Measurements from ENCODE around the gene TMC3. TPM values are rescaled to one million over a fixed set of nuclear protein-coding genes. Genes with fewer than 3 reads are reported as not detected.

The TMC3 gene
- total RNA-seq, 4 donors from 2014 or later: 0.16 to 0.81 (median 0.36) TPM

- no peak for ATAC-seq
- 70 to 75% methylated on average over 4 to 5 of the region's 5 CpGs for WGBS, 2 donors (ENCODE audit: low coverage in 1 of 2)
- Histone ChIP-seq H3K9me3 (no peaks in the 10 kb centered on the region), H3K27ac (no peak overlapping the region), H3K36me3 (peaks cover 0 to 26% of the 10 kb centered on the region in 2 donors), H3K27me3 (no peaks in the 10 kb centered on the region), H3K4me1 (no peaks in the 10 kb centered on the region), H3K4me3 (no peak overlapping the region)
- TF ChIP-seq EP300 (IDR thresholded peaks at IDR 0.05) (no peak), POLR2AphosphoS5 (IDR thresholded peaks at IDR 0.05) (no peak), POLR2A (IDR thresholded peaks at IDR 0.05) (no peak), CTCF (IDR thresholded peaks at IDR 0.05) (no peak)
These were observed 89.6 kb downstream of the TMC3 start for GRCh38 chr15:81284256-81285031.

GRCh38 chr15:81282911-81283310 lies 91.1 kb downstream of the TMC3 start:
- TF ChIP-seq POLR2A (IDR thresholded peaks at IDR 0.05): no peak
- no peak for TF ChIP-seq CTCF (IDR thresholded peaks at IDR 0.05)
- TF ChIP-seq EP300 (IDR thresholded peaks at IDR 0.05): no peak
- TF ChIP-seq POLR2AphosphoS5 (IDR thresholded peaks at IDR 0.05): no peak
- 100% methylated on average over 1 of the region's 5 CpGs; no CpG with 5 or more reads in 1 of the 2 donors for WGBS, 2 donors (ENCODE audit: low coverage in 1 of 2)
- Histone ChIP-seq H3K36me3 (peaks cover 0 to 28% of the 10 kb centered on the region in 2 donors), H3K4me1 (no peaks in the 10 kb centered on the region), H3K27ac (no peak overlapping the region), H3K27me3 (no peaks in the 10 kb centered on the region), H3K4me3 (no peak overlapping the region), H3K9me3 (no peaks in the 10 kb centered on the region)
- ATAC-seq: no peak

GRCh38 chr15:81282606-81282895 lies 91.5 kb downstream of the TMC3 start:
- Histone ChIP-seq H3K9me3 (no peaks in the 10 kb centered on the region), H3K4me3 (no peak overlapping the region), H3K27me3 (no peaks in the 10 kb centered on the region), H3K36me3 (peaks cover 0 to 28% of the 10 kb centered on the region in 2 donors), H3K27ac (no peak overlapping the region), H3K4me1 (no peaks in the 10 kb centered on the region)
- WGBS, 2 donors (ENCODE audit: low coverage in 1 of 2): 94 to 100% methylated on average over 2 to 6 of the region's 18 CpGs
- no peak for TF ChIP-seq EP300 (IDR thresholded peaks at IDR 0.05)
- no peak for TF ChIP-seq CTCF (IDR thresholded peaks at IDR 0.05)
- TF ChIP-seq POLR2A (IDR thresholded peaks at IDR 0.05): no peak
- no peak for ATAC-seq

DNA sequence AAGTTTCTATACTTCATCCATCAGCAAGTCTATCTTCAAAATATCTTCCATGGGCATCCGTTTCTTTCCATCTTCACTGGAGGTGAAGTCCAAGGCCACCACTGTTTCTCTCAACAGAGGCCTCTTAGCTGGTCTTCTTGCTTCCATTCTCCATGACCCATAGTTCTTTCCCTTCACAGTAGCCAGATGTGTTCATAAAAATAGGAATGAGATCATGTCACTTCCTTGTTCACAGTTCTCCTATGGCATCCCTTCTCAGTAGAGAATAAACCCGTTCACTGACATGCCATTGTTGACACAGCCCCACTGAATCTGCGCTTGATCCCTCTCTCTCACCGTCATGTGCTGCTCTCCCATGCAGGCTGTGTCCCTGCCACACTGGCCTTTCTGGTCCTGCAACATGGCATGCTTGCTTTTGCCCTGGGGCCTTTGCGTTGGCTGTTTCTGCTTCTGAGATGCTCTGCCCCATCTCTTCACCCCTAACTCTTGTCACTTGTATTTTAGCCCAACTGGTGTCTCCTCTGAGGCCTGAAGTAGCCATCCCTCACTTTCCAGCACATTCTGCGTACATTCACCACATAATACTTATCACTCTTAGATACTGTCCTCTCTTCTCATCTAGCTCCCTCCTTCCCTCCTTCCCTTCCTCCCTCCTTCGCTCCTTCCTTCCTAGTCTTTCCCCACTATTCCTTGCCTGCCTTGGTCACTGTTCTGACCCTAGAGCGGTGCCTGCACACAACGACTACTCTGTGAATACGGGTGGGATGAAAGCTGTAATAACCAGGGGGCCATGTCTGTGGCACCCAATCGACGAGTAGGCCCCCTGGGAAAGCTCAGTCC lies 92.0 kb downstream of the TMC3 start:
- TF ChIP-seq POLR2A (IDR thresholded peaks at IDR 0.05): no peak
- no peak for TF ChIP-seq POLR2AphosphoS5 (IDR thresholded peaks at IDR 0.05)
- no peak for TF ChIP-seq EP300 (IDR thresholded peaks at IDR 0.05)
- TF ChIP-seq CTCF (IDR thresholded peaks at IDR 0.05): no peak
- no peak for ATAC-seq
- WGBS, 2 donors (ENCODE audit: low coverage in 1 of 2): 91 to 92% methylated on average over 6 to 12 of the region's 12 CpGs
- H3K27ac ChIP-seq: no peak overlapping the region
- peaks cover 0 to 5% (median 0%) of the 10 kb centered on the region in 3 donors for H3K9me3 ChIP-seq
- H3K4me1 ChIP-seq: no peaks in the 10 kb centered on the region
- H3K27me3 ChIP-seq: no peaks in the 10 kb centered on the region
- H3K4me3 ChIP-seq: no peak overlapping the region
- peaks cover 0 to 28% of the 10 kb centered on the region in 2 donors for H3K36me3 ChIP-seq

- ATAC-seq: no peak
- Histone ChIP-seq H3K27ac (no peak overlapping the region), H3K9me3 (peaks cover 0 to 8% (median 0%) of the 10 kb centered on the region in 3 donors), H3K4me3 (no peak overlapping the region), H3K36me3 (peaks cover 0 to 28% of the 10 kb centered on the region in 2 donors), H3K27me3 (no peaks in the 10 kb centered on the region), H3K4me1 (peaks cover 0 to under 1% (median 0%) of the 10 kb centered on the region in 3 donors)
- TF ChIP-seq EP300 (IDR thresholded peaks at IDR 0.05): no peak
- no peak for TF ChIP-seq POLR2AphosphoS5 (IDR thresholded peaks at IDR 0.05)
- no peak for TF ChIP-seq POLR2A (IDR thresholded peaks at IDR 0.05)
- no peak for TF ChIP-seq CTCF (IDR thresholded peaks at IDR 0.05)
- 78 to 90% methylated on average over 3 of the region's 3 CpGs for WGBS, 2 donors (ENCODE audit: low coverage in 1 of 2)
These were observed 92.6 kb downstream of the TMC3 start for GRCh38 chr15:81281456-81281735.
